PC-9 (cell line): ENCODE results near the gene TMEM45A. TPM values are rescaled to one million over a fixed set of nuclear protein-coding genes. Genes with fewer than 3 reads are reported as not detected.

Experiments used
- BruUV-seq: library from RNA; stranded (reverse); fragments of 400-500 nt; replicated peaks from 2 replicates; lab custom pipeline; 2021; lab: Mats Ljungman, UMichigan
- CTCF ChIA-PET: fragments of 300-600 bp; sonication (Branson Sonifier 250); formaldehyde crosslinking; loops from one replicate; lab custom pipeline; 2022; ENCODE audit warnings: antibody characterized with exemption; lab: Charles Lee
- POLR2A ChIA-PET: fragments of 300-600 bp; sonication (Branson Sonifier 250); formaldehyde crosslinking; loops from one replicate; lab custom pipeline; 2022; ENCODE audit warnings: antibody characterized with exemption; ENCODE audit not compliant: unreplicated experiment; lab: Charles Lee
- DNase-seq, 2 experiments: peaks; one replicate each; pipeline versions ENCODE4 v3.0.0 to v3.0.0-alpha.2; 2015 to 2022; ENCODE audit warnings: mixed read lengths in 1 of 2
- H2AFZ ChIP-seq: fragments of 200-600 bp; sonication (generic); 2 replicates; pipeline ENCODE4 v1.8.1; 2017; ENCODE audit warnings: antibody characterized with exemption
- H3F3A ChIP-seq: fragments of 200-600 bp; sonication (generic); 2 replicates; pipeline ENCODE4 v1.8.1; 2017; ENCODE audit warnings: antibody characterized with exemption, mild to moderate bottlenecking, low read depth; ENCODE audit not compliant: insufficient read depth
- H3K27ac ChIP-seq: fragments of 200-600 bp; sonication (generic); 2 replicates; pipeline ENCODE4 v1.6.1; 2016; ENCODE audit warnings: mixed run types
- H3K27me3 ChIP-seq: fragments of 200-600 bp; sonication (generic); 2 replicates; pipeline ENCODE4 v1.6.1; 2016; ENCODE audit warnings: low read depth, mixed run types; ENCODE audit not compliant: insufficient read depth
- H3K36me3 ChIP-seq: fragments of 200-600 bp; sonication (generic); 2 replicates; pipeline ENCODE4 v1.6.1; 2016; ENCODE audit warnings: low read depth, mixed run types
- H3K4me1 ChIP-seq: fragments of 200-600 bp; sonication (generic); replicated peaks from 2 replicates; pipeline ENCODE4 v1.6.1; 2016; ENCODE audit warnings: mixed run types; ENCODE audit not compliant: insufficient read depth
- H3K4me2 ChIP-seq: fragments of 200-600 bp; sonication (generic); 2 replicates; pipeline ENCODE4 v1.6.1; 2017; ENCODE audit warnings: mixed run types
- H3K4me3 ChIP-seq: fragments of 200-600 bp; sonication (generic); 2 replicates; pipeline ENCODE4 v1.6.1; 2016; ENCODE audit warnings: mixed run types
- H3K79me2 ChIP-seq: fragments of 200-600 bp; sonication (generic); 2 replicates; pipeline ENCODE4 v1.6.1; 2017; ENCODE audit warnings: low read depth, mixed run types
- H3K9me2 ChIP-seq: fragments of 200-600 bp; sonication (generic); 2 replicates; pipeline ENCODE4 v1.8.1; 2017; ENCODE audit warnings: mild to moderate bottlenecking; ENCODE audit not compliant: insufficient read depth
- H3K9me3 ChIP-seq: fragments of 200-600 bp; sonication (generic); 2 replicates; pipeline ENCODE4 v1.8.1; 2016; ENCODE audit warnings: low read depth; ENCODE audit not compliant: insufficient read depth
- H4K20me1 ChIP-seq: fragments of 200-600 bp; sonication (generic); 2 replicates; pipeline ENCODE4 v1.8.1; 2017; ENCODE audit not compliant: insufficient read depth
- CTCF ChIP-seq: fragments of 200-600 bp; sonication (generic); conservative IDR thresholded peaks from 2 replicates; pipeline ENCODE4 v1.6.1; 2017; ENCODE audit warnings: mixed run types, antibody characterized with exemption, mild to moderate bottlenecking, moderate library complexity
- EZH2 ChIP-seq: fragments of 200-600 bp; sonication (generic); IDR thresholded peaks from 2 replicates; pipeline ENCODE4 v1.8.0; 2017; ENCODE audit warnings: antibody characterized with exemption, low read depth
- intact Hi-C: fragments of 100-400 bp; cut with micrococcal nuclease; formaldehyde crosslinking; loops from one replicate; pipeline ENCODE4 v1.10.0; 2022; ENCODE audit not compliant: unreplicated experiment
- total RNA-seq: library from RNA; stranded (reverse); gene quantifications from 2 replicates; pipeline ENCODE4 v1.2.3, GENCODE V29; 2021

The TMEM45A gene
- total RNA-seq, 1 experiment from 2014 or later = 31.1 TPM

GRCh38 chr3:100521439-100521845 lies 29.0 kb downstream of the TMEM45A start:
- Histone ChIP-seq H3K79me2 (no peaks in the 10 kb centered on the region), H2AFZ (no peak overlapping the region), H3K9me2 (no peaks in the 10 kb centered on the region), H4K20me1 (no peaks in the 10 kb centered on the region), H3K4me3 (no peak overlapping the region), H3K4me1 (peaks cover 16% of the 10 kb centered on the region), H3F3A (peaks cover 14% of the 10 kb centered on the region), H3K27me3 (no peaks in the 10 kb centered on the region), H3K9me3 (no peaks in the 10 kb centered on the region; the same call in 1 of the 2 replicates), H3K4me2 (no peak overlapping the region), H3K36me3 (no peaks in the 10 kb centered on the region), H3K27ac (no peak overlapping the region)
- ChIA-PET POLR2A (no interaction called here), CTCF (no interaction called here)
- intact Hi-C loops = no loop called here
- TF ChIP-seq EZH2 (no peak), CTCF (no peak)
- BruUV-seq = no TSS peak
- peak in 1 of 2 experiments; percentile 33 for DNase-seq

- TF ChIP-seq CTCF = no peak
- TF ChIP-seq EZH2 = no peak
- no peaks in the 10 kb centered on the region for H4K20me1 ChIP-seq
- no peak overlapping the region for H3K27ac ChIP-seq
- no peak for DNase-seq
- no peaks in the 10 kb centered on the region for H3K79me2 ChIP-seq
- peaks cover 17% of the 10 kb centered on the region for H3F3A ChIP-seq
- H3K4me3 ChIP-seq = no peak overlapping the region
- no peak overlapping the region for H2AFZ ChIP-seq
- BruUV-seq = no TSS peak
- H3K4me2 ChIP-seq = no peak overlapping the region
- CTCF ChIA-PET = no interaction called here
- no peaks in the 10 kb centered on the region for H3K27me3 ChIP-seq
- H3K4me1 ChIP-seq = peaks cover 23% of the 10 kb centered on the region
- no peaks in the 10 kb centered on the region; the same call in 1 of the 2 replicates for H3K9me3 ChIP-seq
- POLR2A ChIA-PET = no interaction called here
- no peaks in the 10 kb centered on the region for H3K9me2 ChIP-seq
- no peaks in the 10 kb centered on the region for H3K36me3 ChIP-seq
- intact Hi-C loops = no loop called here
Measured at GRCh38 chr3:100522125-100522524, 29.7 kb downstream of the TMEM45A start.

GRCh38 chr3:100523050-100523760 lies 30.8 kb downstream of the TMEM45A start:
- Histone ChIP-seq H2AFZ (no peak overlapping the region), H3K27ac (no peak overlapping the region), H3K27me3 (no peaks in the 10 kb centered on the region), H3K79me2 (no peaks in the 10 kb centered on the region), H3K9me2 (no peaks in the 10 kb centered on the region), H3K4me1 (peaks cover 26% of the 10 kb centered on the region), H3K4me3 (no peak overlapping the region), H4K20me1 (no peaks in the 10 kb centered on the region), H3K4me2 (no peak overlapping the region), H3K9me3 (no peaks in the 10 kb centered on the region; the same call in 1 of the 2 replicates), H3K36me3 (no peaks in the 10 kb centered on the region), H3F3A (peaks cover 17% of the 10 kb centered on the region)
- BruUV-seq = no TSS peak
- TF ChIP-seq EZH2 = no peak
- TF ChIP-seq CTCF = no peak
- ChIA-PET POLR2A (interaction anchor here (0.6 kb wide), 1 partner anchor 44 kb away, joined by 3 read pairs; no protein-coding TSS in a partner anchor), CTCF (interaction anchor here (0.6 to 0.7 kb wide), 2 partner anchors 15 to 30 kb away, joined by 3 to 4 read pairs; no protein-coding TSS in a partner anchor)
- no peak for DNase-seq
- intact Hi-C loops = no loop called here
